Epithelial cell of esophagus (primary cell): ENCODE results near the gene SNAPIN.
"Not testable (repeated sequence)": the region's sequence is repeated elsewhere in the genome, so short reads cannot be mapped to it uniquely, and the experiment has no call there.

Experiments used
- DNase-seq: peaks from one replicate; pipeline ENCODE4 v3.0.0; 2010; ENCODE audit warnings: low read depth
- H3K4me3 ChIP-seq: 2 replicates; pipeline ENCODE4 v1.5.1; 2011; ENCODE audit warnings: mild to moderate bottlenecking, low read length, control low read depth
- CTCF ChIP-seq: IDR thresholded peaks from 2 replicates; pipeline ENCODE4 v1.5.1; 2011; ENCODE audit warnings: low read depth, mild to moderate bottlenecking, low read length, control low read depth, inconsistent platforms; ENCODE audit not compliant: insufficient read depth; ENCODE audit errors: missing control alignments

Gene SNAPIN

GRCh38 chr1:153639280-153639679, 19.2 kb upstream of the SNAPIN start:
- no peak for TF ChIP-seq CTCF
- H3K4me3 ChIP-seq, result no peak overlapping the region
- no peak for DNase-seq

- H3K4me3 ChIP-seq, result not testable (repeated sequence)
Measured at GRCh38 chr1:153640213-153640612, 18.3 kb upstream of the SNAPIN start.

GRCh38 chr1:153640861-153641260, 17.6 kb upstream of the SNAPIN start:
- H3K4me3 ChIP-seq, result no peak overlapping the region
- DNase-seq, result no peak
- no peak for TF ChIP-seq CTCF

More at GRCh38 chr1:153640213-153640612, 18.3 kb upstream of the SNAPIN start:
- not testable (repeated sequence) for DNase-seq

- no peak overlapping the region for H3K4me3 ChIP-seq
- TF ChIP-seq CTCF, result no peak
- no peak for DNase-seq
Measured at GRCh38 chr1:153642161-153642560, 16.3 kb upstream of the SNAPIN start.

- no peak overlapping the region for H3K4me3 ChIP-seq
- TF ChIP-seq CTCF, result no peak
- no peak for DNase-seq
Measured at GRCh38 chr1:153643100-153643499, 15.4 kb upstream of the SNAPIN start.

- no peak for DNase-seq
- H3K4me3 ChIP-seq, result no peak overlapping the region
- no peak for TF ChIP-seq CTCF
Measured at GRCh38 chr1:153643816-153644215, 14.7 kb upstream of the SNAPIN start.

GRCh38 chr1:153646672-153647345, 11.7 kb upstream of the SNAPIN start:
- DNase-seq, result no peak
- TF ChIP-seq CTCF, result no peak
- H3K4me3 ChIP-seq, result no peak overlapping the region

GRCh38 chr1:153647346-153647714, 11.2 kb upstream of the SNAPIN start:
- no peak for TF ChIP-seq CTCF
- DNase-seq, result no peak
- no peak overlapping the region for H3K4me3 ChIP-seq
